DMS 273 (cell line): ENCODE data around the gene RAI1.
A peak's percentile ranks its signal among the peaks of the same experiment; 100 is the strongest.

ENCODE experiments used
- DNase-seq: peaks from one replicate; lab custom pipeline; 2025; ENCODE audit not compliant: unreplicated experiment; lab: John Stamatoyannopoulos, UW

RAI1 gene

DNA sequence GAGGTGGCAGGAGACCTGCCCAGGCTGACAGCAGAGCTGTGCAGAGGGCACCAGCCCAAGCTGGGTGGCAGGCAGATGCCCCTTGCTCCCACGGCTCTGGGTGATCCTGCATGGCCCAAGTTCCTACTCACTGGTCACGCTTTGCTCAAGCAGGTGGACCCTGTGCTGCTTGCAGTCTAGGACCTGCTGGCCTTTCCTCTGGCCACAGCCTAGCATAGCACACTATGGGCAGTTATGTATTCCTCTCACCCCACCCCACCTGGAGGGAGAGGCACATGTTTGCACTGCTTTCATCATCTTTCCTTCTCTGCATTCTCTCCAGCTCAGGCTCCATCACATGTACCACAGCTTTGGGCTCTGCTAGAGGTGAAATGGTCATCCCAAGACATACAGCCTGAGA, 175.1 kb downstream of the RAI1 start:
- DNase-seq: no peak

DNA sequence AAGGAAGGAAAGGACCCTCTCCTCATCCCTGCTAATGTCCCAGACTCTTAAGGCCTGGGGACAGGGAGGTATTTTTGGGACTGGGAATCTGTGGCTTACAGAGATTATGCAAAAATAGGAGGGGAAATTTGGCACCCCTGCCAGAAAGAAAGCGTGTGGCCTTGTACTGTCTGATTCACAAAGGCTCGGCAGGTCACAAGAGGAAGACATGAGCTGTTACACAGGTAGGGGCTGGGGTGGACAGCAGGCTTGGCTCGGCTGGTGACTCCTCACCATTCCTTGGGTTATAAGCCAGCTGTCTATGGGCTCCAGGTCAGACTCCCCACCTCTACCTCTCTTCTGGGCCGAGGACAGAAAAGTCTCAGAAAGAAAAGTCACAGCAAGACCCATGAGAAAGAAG, 176.2 kb downstream of the RAI1 start:
- no peak for DNase-seq

GRCh38 chr17:17859909-17860765, 178.9 kb downstream of the RAI1 start:
- DNase-seq: peak; percentile 65

DNA sequence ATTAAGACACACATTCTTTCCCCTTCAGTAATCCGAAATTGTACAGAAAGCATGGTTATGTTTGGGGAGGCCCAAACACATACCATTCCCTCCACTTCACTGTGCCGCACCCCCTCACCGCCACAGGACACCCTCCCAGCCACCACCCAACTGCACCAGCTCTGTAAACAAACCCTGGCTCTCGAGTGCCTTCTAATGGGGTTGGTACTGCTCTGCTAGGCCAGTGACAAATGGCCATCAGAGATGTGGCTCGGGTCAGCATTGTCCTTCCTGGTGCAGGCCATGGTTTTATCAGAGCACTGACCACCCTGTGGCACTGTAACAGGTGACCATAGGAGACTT, 179.5 kb downstream of the RAI1 start:
- no peak for DNase-seq
